ENCODE data around the gene RHOT2. TPM values are rescaled to one million over a fixed set of nuclear protein-coding genes. Genes with fewer than 3 reads are reported as not detected.

RHOT2 gene
- total RNA-seq, 1 donor from 2014 or later = 93.2 TPM

DNA sequence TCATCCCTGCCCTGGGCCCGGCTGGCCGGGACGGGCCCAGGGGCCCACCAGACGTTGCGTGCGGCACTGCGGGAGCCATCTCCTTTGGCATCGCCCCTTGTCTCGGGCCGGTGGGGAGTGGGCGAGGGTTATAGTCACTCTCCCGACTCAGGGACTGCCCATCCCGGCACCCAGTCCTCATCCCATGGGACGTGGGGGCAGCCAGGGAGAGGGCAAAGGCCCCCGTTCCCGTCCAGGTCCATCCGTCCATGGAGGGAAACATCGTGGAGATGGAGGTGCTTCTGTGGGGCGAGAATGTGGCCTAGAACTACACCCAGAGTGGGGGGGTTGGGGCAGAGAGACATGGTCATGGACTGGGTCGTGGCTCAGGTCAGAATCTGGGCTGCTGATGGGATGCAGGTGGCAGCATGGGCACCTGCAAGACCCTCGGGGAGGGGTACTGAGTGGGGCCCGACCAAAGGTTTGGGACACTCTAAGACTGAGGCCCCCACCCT is 21.2 kb upstream of the RHOT2 start:
- H3K27me3 Mint-ChIP-seq (ENCODE audit: low read depth, unreplicated experiment) = no peaks in the 10 kb centered on the region
- no peak overlapping the region for H2AFZ ChIP-seq (ENCODE audit: low read depth, low read length)
- no peak overlapping the region for H3K27ac Mint-ChIP-seq (ENCODE audit: unreplicated experiment)
- no peak for DNase-seq (ENCODE audit: low read depth)
- no peak overlapping the region for H3K9ac ChIP-seq (ENCODE audit: low read length)
- TF ChIP-seq EZH2 (IDR thresholded peaks at IDR 0.05; ENCODE audit: insufficient read depth, low read length) = no peak
- TF ChIP-seq, protein P1, sequence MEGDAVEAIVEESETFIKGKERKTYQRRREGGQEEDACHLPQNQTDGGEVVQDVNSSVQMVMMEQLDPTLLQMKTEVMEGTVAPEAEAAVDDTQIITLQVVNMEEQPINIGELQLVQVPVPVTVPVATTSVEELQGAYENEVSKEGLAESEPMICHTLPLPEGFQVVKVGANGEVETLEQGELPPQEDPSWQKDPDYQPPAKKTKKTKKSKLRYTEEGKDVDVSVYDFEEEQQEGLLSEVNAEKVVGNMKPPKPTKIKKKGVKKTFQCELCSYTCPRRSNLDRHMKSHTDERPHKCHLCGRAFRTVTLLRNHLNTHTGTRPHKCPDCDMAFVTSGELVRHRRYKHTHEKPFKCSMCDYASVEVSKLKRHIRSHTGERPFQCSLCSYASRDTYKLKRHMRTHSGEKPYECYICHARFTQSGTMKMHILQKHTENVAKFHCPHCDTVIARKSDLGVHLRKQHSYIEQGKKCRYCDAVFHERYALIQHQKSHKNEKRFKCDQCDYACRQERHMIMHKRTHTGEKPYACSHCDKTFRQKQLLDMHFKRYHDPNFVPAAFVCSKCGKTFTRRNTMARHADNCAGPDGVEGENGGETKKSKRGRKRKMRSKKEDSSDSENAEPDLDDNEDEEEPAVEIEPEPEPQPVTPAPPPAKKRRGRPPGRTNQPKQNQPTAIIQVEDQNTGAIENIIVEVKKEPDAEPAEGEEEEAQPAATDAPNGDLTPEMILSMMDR (IDR thresholded peaks at IDR 0.05; ENCODE audit: insufficient read depth, low read depth, low read length) = no peak
- H3K9me3 ChIP-seq (ENCODE audit: insufficient read depth, low read depth, low read length) = no peaks in the 10 kb centered on the region
- H3K36me3 ChIP-seq (ENCODE audit: insufficient read depth, low read length) = no peaks in the 10 kb centered on the region
- no peaks in the 10 kb centered on the region for H3K27me3 ChIP-seq (ENCODE audit: insufficient read depth, low read length)
- H4K20me1 ChIP-seq (ENCODE audit: insufficient read depth, low read length) = no peaks in the 10 kb centered on the region
- peaks cover 17% of the 10 kb centered on the region for H3K4me1 ChIP-seq (ENCODE audit: insufficient read depth, low read length)
- H3K9me3 Mint-ChIP-seq (ENCODE audit: unreplicated experiment) = no peaks in the 10 kb centered on the region
- H3K27ac ChIP-seq (ENCODE audit: low read depth, low read length) = no peak overlapping the region
- H3K4me3 ChIP-seq (ENCODE audit: insufficient read depth, low read depth, low read length) = no peak overlapping the region
- H3K36me3 Mint-ChIP-seq (ENCODE audit: low read depth, unreplicated experiment) = no peaks in the 10 kb centered on the region
- H3K4me2 ChIP-seq (ENCODE audit: low read length) = no peak overlapping the region
- no peak for FAIRE-seq
- peaks cover 16% of the 10 kb centered on the region for H3K79me2 ChIP-seq (ENCODE audit: insufficient read depth, low read length)
- no peaks in the 10 kb centered on the region for H3K4me1 Mint-ChIP-seq (ENCODE audit: low read depth, unreplicated experiment)
- H3K4me3 Mint-ChIP-seq (ENCODE audit: unreplicated experiment) = peak overlapping the region; percentile 60

DNA sequence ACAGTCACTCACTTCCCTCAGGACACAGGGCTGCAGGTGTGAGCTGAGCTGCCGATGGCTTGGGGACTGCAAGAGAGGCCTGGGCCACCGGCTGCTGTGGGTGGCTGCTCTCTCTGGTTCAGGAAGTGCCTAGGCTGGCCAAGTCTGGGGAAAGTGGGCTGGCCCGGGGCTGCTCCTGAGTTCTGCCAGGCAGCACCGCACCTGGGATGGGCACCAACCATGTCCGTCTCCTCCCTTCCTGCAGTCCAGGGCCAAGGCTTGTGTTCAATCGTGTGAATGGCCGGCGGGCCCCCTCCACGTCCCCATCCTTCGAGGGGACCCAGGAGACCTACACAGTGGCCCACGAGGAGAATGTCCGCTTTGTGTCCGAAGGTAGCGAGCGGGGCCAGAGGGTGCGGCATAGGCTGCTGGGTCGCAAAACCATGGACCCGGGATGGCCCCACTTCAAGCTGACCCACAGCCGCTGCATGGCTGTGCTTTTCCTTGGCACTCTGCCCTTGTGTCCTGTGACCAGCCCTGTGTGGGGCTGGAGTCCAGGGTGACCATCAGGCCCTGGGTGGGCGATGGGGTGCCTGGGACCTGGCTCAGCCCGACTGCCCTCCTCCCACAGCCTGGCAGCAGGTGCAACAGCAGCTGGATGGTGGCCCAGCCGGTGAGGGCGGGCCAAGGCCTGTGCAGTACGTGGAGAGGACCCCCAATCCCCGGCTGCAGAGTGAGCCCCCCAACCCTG is 20.6 kb upstream of the RHOT2 start:
- H3K36me3 Mint-ChIP-seq (ENCODE audit: low read depth, unreplicated experiment) = no peaks in the 10 kb centered on the region
- peak overlapping the region; percentile 91 for H3K4me2 ChIP-seq (ENCODE audit: low read length)
- H2AFZ ChIP-seq (ENCODE audit: low read depth, low read length) = no peak overlapping the region
- TF ChIP-seq, protein P1 (IDR thresholded peaks at IDR 0.05; ENCODE audit: insufficient read depth, low read depth, low read length) = no peak
- no peaks in the 10 kb centered on the region for H3K9me3 ChIP-seq (ENCODE audit: insufficient read depth, low read depth, low read length)
- no peak overlapping the region for H3K4me3 Mint-ChIP-seq (ENCODE audit: unreplicated experiment)
- no peak overlapping the region for H3K4me3 ChIP-seq (ENCODE audit: insufficient read depth, low read depth, low read length)
- H3K27ac Mint-ChIP-seq (ENCODE audit: unreplicated experiment) = no peak overlapping the region
- no peak for DNase-seq (ENCODE audit: low read depth)
- H3K79me2 ChIP-seq (ENCODE audit: insufficient read depth, low read length) = peaks cover 16% of the 10 kb centered on the region
- no peaks in the 10 kb centered on the region for H3K27me3 ChIP-seq (ENCODE audit: insufficient read depth, low read length)
- no peaks in the 10 kb centered on the region for H3K4me1 Mint-ChIP-seq (ENCODE audit: low read depth, unreplicated experiment)
- H4K20me1 ChIP-seq (ENCODE audit: insufficient read depth, low read length) = no peaks in the 10 kb centered on the region
- peaks cover 16% of the 10 kb centered on the region for H3K4me1 ChIP-seq (ENCODE audit: insufficient read depth, low read length)
- no peaks in the 10 kb centered on the region for H3K27me3 Mint-ChIP-seq (ENCODE audit: low read depth, unreplicated experiment)
- H3K9ac ChIP-seq (ENCODE audit: low read length) = no peak overlapping the region
- FAIRE-seq = no peak
- no peak overlapping the region for H3K27ac ChIP-seq (ENCODE audit: low read depth, low read length)
- H3K36me3 ChIP-seq (ENCODE audit: insufficient read depth, low read length) = no peaks in the 10 kb centered on the region
- H3K9me3 Mint-ChIP-seq (ENCODE audit: unreplicated experiment) = no peaks in the 10 kb centered on the region
